Hepatocyte (in vitro differentiated cells): Measurements from ENCODE around the gene ZFAND5.

Experiments used
- EZH2 ChIP-seq: fragments of 200-600 bp; sonication (generic); IDR thresholded peaks from 2 replicates; pipeline ENCODE4 v1.6.1; 2016; ENCODE audit warnings: antibody characterized with exemption, mild to moderate bottlenecking, borderline replicate concordance
- EZH2phosphoT487 ChIP-seq: fragments of 200-600 bp; sonication (generic); IDR thresholded peaks from one replicate; pipeline ENCODE4 v1.6.1; 2018; ENCODE audit warnings: antibody characterized with exemption, mild to moderate bottlenecking, low read depth, moderate library complexity; ENCODE audit not compliant: unreplicated experiment, severe bottlenecking

DNA sequence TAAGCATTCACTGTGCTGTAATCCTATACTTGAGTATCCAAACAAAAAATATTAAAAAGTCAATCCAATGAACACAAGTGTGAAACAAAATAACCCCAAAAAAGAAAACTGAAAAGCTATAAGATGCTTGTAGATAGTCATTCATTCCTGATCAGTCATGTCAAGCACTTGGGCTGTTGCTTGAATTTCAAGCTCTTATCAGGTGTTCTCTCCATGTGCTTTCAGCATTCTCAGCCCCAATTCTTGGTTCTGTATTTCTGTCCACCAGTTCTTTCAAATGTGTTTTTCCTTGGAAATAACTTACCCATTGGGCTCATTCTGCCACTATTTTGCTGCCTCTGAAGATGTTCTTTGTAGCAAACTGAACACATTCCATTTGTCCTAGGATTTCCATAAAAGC is 4.7 kb downstream of the ZFAND5 start:
- TF ChIP-seq EZH2phosphoT487 (no peak), EZH2 (no peak)
